ENCODE data around the gene HNRNPL.
"Not testable (repeated sequence)": the region's sequence is repeated elsewhere in the genome, so short reads cannot be mapped to it uniquely, and the experiment has no call there.

The HNRNPL gene

DNA sequence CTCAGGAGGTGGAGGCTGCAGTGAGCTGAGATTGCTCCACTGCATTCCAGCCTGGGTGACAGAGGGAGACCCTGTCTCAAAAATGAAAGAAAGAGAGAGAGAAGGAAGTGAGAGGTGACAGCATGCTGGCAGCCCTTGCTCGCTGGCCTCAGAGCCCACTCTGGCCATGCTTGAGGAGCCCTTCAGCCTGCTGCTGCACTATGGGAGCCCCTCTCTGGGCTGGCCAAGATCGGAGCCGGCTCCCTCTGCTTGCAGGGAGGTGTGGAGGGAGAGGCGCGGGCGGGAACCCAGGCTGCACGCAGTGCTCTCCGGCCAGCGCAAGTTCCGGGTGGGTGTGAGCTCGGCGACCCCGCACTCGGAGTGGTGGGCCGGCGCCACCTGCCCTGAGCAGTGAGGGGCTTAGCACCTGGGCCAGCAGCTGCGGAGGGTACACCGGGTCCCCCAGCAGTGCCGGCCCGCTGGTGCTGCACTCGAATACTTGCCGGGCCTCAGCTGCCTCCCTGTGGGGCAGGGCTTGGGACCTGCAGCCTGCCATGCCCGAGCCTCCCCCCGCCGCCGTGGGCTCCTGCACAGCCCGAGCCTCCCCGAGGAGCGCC is 28.5 kb downstream of the HNRNPL start:
- not testable (repeated sequence) for DNase-seq

- DNase-seq = peak in 1 of 3 experiments; percentile 30
These were observed 30.4 kb downstream of the HNRNPL start for GRCh38 chr19:38819231-38819920.

DNA sequence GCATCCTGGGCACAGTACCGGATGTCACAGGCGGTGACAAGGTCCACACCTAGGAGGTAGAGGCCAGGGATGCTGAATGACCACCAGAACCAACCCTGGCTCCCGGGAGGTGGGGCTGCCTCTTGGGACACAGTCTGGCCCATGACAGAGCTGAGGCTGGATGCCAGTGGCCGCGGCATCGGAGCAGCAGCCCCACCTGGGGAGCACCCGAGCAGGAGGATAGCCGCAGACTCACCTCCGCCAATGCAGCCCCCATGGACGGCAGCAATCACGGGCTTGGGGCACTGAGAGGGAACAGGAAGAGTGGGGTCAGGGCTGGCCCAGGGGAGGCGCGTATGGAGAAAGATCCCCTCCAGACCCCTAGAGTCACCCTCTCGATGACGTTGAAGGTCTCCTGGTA is 32.7 kb downstream of the HNRNPL start:
- DNase-seq = no peak

- no peak for DNase-seq
These were observed 33.5 kb downstream of the HNRNPL start for GRCh38 chr19:38816131-38816750.

GRCh38 chr19:38815059-38816001 is 34.5 kb downstream of the HNRNPL start:
- DNase-seq = no peak

DNA sequence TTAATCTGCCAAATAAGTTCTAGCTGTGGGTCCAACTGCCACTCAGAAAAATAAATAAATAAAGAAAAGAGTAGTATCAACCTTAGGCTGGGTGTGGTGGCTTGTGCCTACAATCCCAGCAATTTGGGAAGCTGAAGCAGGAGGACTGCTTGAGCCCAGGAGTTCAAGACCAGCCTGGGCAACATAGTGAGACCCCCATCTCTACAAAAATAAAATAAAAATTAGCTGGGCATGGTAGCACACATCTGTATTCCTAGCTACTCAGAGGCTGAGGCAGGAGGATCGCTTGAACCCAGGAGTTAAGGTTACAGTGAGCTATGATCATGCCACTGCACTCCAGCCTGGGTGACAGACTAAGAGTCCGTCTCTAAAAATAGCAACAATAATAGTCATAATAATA is 35.9 kb downstream of the HNRNPL start:
- DNase-seq = not testable (repeated sequence)

- DNase-seq = no peak
These were observed 36.5 kb downstream of the HNRNPL start for GRCh38 chr19:38813323-38813722.

- DNase-seq = no peak
These were observed 36.9 kb downstream of the HNRNPL start, which contains the start of gene LGALS4 for GRCh38 chr19:38812841-38813320. TSS of gene LGALS4 (minus strand) at chr19:38812945. CDS start at chr19:38812886, 59 bp downstream.

DNA sequence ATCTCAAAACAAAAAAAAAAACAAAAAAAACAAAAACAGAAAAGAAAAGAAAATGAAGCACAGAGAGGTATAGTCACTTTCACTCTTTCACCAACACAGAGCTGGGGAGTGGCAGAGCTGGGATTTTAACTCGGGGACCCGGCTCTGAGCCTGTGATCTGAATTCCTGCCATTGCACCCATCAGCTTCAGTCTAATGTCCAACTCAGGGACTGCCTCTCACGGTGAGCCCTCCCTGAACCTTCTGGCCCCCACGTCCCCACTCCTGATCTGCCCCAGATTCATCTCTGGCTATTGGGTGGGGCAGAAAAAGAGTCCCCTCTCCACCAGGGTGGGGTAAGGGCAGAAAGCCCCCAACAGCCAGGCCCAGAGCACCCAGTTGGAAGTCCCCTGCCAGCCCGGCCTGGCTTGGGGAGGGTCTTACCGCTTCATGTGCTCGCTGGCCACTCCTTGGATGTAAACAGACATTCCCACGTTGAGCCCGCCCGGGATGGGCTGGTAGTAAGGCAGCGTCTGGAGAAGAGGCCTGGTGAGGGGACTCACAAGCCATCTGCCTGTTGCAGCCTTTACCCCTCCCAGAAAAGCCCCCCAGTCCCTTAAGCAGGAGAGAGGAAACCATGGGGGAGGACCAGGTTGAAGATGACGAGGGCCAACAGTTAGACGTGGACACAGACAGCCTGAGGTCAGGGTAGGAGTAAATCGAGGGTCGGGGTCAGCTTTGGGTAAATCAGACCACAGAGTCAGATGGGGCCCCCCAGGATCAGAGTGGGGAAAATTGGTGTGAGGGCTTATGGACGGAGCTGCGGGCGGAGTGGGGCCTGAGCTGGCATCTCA is 37.6 kb downstream of the HNRNPL start:
- no peak for DNase-seq

DNA sequence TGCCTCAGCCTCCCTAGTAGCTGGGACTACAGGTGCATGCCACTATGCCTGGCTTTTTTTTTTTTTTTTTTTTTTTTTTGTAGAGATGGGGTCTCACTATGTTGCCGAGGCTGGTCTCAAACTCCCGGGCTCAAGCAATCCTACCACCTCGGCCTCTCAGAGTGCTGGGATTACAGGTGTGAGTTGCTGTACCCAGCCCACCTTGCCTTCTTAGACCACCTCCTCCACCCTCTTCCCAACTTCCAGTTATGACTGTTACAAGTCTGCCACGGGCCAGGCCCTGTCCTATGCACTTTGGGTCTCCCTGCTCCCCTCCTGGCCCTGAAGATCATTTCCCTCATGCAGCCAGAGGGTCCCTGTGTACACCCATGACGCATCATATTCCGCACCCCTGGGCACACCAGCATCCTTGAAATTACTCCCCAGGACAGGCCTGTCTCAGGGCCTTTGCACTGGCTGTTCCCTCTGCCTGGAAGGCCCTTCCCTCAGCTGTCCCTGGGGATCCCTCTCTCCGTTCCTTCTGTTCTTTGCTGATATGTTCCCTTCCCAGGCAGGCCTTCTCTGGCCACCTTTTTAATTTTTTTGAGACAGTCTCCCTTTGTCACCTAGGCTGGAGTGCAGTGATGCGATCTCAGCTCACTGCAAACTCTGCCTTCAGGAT is 40.1 kb downstream of the HNRNPL start:
- no peak for DNase-seq

DNA sequence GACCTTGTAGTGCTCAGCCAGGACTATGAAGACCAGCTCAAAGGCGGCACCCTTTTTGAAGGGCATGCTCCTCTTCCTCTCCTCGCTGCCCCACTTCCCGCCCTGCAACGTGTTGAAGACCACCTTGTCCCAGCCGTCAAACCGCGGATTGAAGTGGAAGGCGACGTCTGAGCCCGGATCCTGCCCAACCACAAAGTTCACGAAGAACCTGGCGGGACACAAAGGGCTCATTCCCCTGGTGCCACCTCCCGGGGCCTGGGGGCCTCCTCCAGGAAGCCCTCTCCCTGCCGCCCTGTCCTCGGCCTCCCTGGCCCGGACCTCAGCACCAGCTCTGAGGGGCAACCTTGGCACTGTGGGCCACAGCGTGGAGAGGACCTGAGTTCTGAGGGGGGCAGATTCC is 41.0 kb downstream of the HNRNPL start:
- DNase-seq = no peak

DNA sequence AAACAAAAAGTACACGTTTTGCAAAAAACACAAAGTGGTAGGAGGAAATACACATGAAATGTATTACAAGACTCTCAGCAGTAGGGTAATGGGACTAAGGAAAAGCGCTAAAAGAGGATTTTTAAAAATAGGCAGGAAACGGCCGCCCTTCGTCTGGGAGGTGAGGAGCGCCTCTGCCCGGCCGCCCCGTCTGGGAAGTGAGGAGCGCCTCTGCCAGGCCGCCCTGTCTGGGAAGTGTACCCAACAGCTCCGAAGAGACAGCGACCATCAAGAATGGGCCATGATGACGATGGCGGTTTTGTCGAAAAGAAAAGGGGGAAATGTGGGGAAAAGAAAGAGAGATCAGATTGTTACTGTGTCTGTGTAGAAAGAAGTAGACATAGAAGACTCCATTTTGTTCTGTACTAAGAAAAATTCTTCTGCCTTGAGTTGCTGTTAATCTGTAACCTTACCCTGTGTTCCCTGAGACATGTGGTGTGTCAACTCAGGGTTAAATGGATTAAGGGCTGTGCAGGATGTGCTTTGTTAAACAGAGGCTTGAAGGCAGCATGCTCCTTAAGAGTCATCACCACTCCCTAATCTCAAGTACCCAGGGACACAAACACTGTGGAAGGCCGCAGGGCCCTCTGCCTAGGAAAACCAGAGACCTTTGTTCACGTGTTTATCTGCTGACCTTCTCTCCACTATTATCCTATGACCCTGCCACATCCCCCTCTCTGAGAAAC is 42.2 kb downstream of the HNRNPL start:
- DNase-seq = peak in 1 of 3 experiments; percentile 16

GRCh38 chr19:38806371-38806770 is 43.4 kb downstream of the HNRNPL start:
- no peak for DNase-seq

- no peak for DNase-seq
These were observed 44.6 kb downstream of the HNRNPL start for GRCh38 chr19:38805180-38805579.

DNA sequence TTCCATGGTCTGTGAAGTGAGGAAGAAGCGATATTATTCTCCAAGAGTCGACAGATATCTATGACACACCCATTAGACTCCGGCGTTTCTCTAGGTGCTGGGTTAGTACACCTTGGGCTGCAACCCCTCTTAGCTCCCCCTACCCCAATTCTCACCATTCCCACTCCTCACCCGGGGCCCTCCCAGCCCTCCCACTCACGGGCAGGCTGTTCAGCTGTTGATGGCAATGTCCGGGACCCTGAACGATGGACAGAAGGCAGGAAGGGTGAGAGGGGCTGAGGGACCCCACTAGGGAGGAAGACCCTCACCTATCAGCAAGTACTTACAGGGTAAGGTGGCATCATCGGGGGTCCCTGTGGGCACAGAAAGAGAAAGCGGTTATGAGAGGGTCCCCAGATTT is 46.2 kb downstream of the HNRNPL start:
- no peak for DNase-seq

- no peak for DNase-seq
These were observed 48.3 kb downstream of the HNRNPL start for GRCh38 chr19:38801359-38802095.

DNA sequence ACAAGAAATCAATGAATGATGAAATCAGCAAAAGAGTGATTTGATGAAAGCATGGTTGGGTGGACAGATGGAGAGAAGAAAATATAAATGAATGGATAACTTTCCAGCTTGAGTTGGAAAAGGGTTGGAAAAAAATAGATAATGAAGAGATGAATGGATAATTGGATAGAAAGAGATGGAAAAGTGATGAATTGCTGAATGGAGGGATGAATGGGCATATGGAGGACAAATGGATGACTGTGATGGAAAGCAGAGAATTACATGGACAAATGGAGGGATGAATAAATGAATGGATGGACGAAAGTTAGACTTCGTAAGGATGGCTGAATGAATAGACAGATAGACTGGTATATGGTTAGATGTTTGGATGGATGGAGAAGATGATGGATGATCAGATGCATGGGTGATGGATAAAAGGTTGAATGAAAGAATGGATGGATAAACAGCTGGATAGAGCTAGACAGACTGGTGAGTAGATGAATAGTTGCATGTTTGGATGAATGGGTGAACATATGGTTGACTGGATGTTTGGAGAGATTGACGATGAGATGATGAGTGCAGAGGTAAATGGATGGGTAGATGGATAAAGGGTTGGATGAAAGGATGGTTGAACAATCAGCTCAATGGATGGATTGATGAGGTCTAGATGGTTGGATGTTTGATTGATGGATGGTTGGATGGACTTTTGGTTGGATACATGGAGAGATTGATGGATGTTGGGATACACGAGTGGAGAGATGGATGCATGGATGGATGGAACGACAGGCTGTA is 49.0 kb downstream of the HNRNPL start:
- no peak for DNase-seq

DNA sequence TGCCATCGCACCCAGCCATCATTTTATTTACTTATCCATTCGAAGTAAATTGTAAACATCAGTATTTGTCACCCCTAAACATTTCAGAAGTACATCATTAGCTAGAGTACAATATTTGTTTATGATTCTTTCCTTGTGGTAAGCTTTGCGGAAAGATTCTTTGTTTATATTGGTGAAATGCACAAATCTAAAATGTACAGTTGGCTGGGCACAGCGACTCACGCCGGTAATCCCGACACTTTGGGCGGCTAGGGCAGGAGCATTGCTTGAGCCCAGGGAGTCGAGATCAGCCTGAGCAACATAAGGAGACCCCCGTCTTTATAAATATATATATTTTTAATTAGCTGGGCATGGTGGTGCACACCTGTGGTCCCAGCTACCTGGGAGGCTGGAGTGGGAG is 50.7 kb downstream of the HNRNPL start:
- DNase-seq = no peak

DNA sequence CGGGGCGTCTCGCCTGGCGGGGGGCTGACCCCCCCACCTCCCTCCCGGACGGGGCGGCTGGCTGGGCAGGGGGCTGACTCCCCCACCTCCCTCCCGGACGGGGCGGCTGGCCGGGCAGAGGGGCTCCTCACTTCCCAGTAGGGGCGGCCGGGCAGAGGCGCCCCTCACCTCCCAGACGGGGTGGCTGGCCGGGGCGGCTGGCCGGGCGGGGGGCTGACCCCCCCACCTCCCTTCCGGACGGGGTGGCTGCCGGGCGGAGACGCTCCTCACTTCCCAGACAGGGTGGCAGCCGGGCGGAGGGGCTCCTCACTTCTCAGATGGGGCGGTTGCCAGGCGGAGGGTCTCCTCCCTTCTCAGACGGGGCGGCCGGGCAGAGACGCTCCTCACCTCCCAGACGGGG is 52.0 kb downstream of the HNRNPL start:
- not testable (repeated sequence) for DNase-seq
